Occipital lobe (tissue), 2 donors: ENCODE measurements around the gene NDUFS2. TPM values are rescaled to one million over a fixed set of nuclear protein-coding genes. Genes with fewer than 3 reads are reported as not detected.
A peak's percentile ranks its signal among the peaks of the same experiment; 100 is the strongest.
"Not testable (repeated sequence)": the region's sequence is repeated elsewhere in the genome, so short reads cannot be mapped to it uniquely, and the experiment has no call there.

Experiments
- DNase-seq: peaks from one replicate; lab custom pipeline; 2025; lab: John Stamatoyannopoulos, UW
- total RNA-seq: library from RNA; depleted of rRNA; stranded (reverse); fragments of >200 nt; gene quantifications from one replicate; pipeline ENCODE4 v1.2.3, GENCODE V29; 2014

Gene NDUFS2
- total RNA-seq, 1 donor from 2014 or later, result 85.2 TPM

DNA sequence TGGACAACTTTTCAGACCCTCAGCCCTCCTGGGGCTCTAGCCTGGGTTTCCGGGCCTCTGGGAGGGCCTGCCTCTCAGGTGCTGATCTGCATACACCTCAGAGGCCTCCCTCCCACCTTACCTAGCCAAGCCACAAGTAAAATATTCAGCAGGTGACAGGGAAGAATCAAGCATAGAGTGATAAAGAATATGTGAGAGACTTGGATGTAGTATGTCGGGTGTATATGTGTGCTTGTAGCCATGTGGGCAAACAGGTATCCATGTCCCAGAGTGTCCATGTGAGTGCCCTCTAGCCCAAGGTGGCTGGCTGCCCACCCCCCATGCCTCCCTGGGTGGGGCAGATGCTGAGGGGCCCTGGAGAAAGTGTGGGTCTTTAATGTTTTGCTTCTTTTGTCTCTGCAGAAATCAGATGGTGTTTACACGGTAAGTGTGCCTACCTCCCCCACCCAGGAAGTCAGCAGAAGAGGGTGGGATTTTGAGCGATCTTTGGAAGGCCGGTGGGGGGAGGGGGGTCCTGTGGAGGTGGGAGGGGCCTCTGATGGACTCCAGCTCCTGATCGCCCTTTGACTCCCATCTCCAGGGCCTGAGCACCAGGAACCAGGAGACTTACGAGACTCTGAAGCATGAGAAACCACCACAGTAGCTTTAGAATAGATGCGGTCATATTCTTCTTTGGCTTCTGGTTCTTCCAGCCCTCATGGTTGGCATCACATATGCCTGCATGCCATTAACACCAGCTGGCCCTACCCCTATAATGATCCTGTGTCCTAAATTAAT is 16.3 kb downstream of the NDUFS2 start:
- DNase-seq, result no peak

DNA sequence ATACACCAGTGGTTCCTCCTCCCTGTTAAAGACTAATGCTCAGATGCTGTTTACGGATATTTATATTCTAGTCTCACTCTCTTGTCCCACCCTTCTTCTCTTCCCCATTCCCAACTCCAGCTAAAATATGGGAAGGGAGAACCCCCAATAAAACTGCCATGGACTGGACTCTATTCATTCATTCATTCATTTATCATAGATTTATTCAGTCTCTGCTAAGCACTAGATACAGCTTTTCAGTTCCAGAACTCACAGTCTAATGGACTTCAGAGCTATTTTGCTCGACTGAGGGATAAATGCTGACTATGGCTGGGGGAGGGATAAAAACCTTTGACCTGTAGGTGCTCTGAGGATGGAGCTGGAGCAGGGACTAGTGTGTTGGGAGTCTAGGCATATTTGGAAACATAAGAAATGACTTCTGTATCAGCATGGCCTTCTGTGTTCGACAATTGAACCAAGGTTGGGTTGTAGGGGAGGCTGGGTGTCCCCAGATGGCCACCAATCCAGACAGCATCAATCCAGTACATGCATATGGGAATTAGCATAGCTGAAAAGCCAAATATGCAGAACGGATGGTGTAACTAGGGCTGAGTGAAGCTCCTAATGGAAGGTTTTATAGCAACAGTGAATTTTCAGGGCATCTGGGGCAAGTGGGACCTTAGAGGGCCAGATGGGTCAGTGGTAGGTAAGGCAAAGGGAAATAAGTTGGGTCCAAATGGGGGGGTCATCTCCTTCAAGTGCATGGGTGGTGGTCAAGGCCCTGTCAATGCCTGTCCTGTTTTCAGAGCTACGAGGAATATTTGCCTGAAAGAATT is 17.1 kb downstream of the NDUFS2 start:
- no peak for DNase-seq

DNA sequence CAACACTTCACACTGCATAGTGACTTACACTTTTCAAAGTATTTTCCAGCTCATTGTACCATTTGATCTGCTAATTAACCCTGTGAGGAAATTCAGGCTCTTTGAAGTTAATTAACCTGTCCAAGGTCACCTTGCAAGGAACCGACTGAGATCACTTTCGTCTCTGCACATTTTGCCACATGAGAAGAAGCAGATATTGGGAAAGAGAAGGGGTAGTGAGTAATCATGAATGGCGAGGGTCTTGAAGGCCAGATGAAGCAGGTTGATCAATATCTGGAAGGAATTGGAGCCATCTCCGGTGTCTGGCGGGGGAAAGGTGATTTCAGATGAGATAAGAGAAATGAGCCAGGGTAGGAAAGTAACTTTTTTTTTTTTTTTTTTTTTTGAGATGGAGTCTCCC is 17.8 kb downstream of the NDUFS2 start:
- DNase-seq, result no peak

DNA sequence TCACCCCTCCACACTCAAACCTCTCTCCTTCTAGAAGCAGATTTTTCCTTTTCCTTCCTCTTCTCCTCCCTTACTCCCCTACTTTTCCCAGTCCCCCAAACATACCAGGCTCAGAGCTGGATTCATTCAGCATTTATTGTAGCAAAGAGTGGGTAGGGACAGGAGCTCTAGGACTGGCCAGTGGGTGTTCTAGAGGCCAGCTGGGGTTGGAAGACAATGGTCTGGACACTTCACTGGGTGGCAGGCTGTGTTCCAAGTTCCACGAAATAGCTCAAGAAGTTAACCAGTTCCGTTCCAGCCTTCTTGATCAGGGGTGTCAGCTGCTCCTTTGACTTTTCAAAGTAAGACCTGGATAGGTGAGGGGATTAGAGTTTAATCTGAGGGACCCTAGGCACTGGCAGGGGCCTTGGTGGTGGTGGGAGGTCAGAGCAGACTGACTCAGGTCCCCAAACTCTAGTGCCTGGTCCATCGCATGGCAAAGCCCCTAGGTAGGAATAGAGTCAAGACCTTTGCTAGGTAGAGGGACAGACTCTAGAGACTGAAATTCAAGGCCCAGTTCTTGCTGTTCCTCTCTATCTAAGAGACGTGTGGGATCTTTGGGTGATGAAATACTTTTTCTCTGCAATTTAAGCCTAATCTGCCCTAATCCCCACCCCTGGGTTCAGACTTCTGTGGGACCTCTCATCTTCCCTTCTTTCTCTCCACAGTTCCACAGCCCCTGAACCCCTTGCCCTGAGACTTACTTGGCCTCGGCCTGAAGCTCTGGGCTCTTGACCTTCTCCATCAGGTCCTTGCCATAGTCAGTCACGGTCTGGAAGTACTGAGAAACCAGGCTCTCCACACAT is 20.2 kb downstream of the NDUFS2 start:
- no peak for DNase-seq

DNA sequence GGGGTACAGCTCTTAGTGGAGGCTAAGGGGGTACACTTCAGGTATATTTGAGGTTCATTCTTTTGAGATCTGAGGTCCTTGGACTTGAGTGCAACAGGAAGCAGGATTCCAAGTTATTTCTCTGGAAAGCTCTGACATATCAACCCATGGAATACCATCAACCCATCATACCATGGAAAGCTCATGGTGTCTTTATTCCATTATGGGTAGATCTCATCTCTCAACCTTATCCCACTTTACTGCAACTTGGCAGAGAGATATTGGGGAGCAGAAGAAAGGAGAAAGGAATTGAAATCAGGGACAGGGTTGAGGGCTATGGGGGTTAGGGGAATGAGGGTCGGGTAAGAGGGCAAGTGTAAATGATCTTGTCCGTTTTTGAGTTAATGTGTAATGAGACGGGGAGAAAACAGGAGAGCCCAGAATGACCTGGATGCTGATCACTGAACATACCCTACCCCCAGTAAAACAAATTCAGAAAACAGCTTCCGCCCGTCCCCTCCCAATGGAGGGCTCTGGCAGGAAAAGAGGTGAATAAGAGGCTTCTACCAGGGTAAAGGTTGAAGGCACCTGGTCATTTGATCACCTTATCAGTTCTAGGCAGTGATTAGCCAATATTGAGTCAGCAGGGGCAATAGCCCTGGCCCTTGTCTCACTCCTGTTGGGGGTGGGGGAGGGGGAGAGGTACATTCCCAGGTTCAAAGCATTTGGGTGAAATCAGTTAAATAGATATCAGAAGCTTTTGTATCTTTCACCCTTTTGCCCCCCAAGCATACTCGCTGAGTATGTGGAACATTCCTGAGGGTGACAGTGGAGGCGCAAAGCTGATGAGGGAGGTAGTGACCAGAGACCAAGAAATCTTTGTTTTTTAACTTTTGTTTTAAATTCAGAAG is 21.9 kb downstream of the NDUFS2 start:
- no peak for DNase-seq

DNA sequence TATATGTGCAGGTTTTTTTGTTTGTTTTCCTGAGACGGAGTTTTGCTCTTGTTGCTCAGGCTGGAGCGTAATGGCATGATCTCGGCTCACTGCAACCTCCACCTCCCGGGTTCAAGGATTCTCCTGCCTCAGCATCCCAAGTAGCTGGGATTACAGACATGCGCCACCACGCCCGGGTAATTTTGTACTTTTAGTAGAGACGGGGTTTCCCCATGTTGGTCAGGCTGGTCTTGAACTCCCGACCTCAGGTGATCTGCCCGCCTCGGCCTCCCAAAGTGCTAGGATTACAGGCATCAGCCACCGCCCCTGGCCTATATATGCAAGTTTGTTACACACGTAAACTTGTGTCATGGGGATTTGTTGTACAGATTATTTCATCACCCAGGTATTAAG is 22.5 kb downstream of the NDUFS2 start:
- DNase-seq, result not testable (repeated sequence)

DNA sequence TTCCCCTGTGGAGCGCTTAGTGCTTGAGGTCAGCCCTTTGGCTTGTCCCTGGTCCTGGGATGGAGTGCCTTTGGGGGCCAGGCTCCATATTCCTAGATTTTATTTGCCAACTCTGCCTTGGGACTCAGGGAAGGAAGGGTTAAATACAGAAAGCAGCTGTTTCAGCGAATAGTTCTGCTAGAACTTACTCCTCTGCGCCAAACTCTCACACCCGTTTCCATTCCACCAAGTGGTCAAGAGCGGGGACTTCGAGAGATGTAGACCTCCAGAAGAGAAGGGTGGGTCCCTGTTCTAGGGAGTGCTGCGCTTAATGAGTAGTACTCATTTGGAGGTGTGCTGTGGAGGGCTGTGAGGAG is 23.0 kb downstream of the NDUFS2 start:
- no peak for DNase-seq

DNA sequence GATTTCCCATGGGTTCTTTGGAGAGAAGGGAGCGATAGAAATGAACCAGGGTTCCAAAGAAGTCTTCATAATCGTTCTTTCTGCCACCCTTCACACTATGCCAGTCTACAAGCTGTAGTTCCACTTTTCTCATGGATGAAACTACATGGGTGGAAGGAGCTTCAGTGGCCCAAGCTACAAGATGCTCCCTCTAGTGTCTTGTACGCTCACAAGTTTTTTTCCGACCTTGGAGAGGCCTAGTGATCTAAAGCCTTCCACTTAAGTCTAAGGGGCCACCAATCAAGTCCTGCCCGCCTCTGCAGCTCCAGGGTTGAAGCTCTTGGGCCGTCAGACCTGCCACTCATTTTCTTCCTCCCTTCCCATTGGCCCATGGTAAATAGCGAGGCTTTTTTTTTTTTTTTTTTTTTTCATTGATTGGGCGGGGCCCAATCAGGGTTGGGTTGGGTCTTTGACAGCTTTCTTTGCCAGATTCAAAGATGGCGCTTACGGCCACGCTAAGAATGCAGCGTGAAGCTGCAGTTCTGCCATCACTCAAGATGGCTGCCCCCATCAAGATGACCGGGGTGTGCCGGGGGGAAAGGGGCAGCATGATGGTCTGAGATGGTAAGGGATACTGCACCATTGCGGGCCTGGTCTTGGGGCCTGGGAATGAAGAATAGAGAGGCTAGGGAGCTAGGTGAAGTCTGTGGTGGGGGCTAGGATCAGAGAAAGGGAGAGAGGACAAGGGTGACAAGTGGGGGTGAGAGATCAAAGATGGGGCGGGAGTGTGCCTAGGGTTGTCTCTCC is 23.6 kb downstream of the NDUFS2 start, which contains the start of gene TOMM40L:
TOMM40L (plus strand) TSS at position 527 of the 786 bp plus-strand sequence. CDS start 430 bp downstream, outside the sequence.
- DNase-seq, result peak; percentile 95

DNA sequence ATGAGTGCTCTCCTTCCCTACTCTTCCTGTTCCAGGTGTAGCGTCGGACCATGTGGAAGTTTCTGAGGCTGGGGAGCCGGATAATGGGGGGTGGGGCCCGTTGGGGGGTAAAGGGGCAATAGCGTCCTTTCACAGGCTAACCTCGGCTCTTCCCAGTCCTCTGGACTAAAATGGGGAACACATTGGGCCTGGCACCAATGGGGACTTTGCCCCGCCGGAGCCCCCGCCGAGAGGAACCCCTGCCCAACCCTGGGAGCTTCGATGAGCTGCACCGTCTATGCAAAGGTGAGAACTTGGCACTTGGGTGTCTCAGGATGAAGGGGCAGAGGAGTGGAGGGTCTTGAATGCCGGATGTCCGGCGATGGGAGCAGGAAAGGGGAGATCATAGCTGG is 24.1 kb downstream of the NDUFS2 start:
- DNase-seq, result no peak

DNA sequence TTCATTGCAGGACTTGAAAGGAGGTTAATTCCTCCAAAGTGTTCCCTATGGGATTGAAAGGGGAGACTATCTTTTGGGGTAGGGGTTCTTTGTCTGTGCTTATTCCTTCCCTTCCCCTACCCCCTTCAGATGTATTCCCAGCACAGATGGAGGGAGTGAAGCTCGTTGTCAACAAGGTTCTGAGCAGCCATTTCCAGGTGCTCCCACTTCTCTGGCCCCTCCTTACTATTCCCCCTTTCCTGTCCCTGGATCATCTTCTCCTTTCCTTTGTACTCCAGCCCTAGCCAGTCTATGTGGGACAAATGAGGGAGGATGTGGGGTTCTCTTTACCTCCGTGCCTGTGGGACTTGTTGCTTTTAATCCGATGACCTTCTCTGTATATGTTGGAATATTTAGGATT is 24.6 kb downstream of the NDUFS2 start:
- no peak for DNase-seq

DNA sequence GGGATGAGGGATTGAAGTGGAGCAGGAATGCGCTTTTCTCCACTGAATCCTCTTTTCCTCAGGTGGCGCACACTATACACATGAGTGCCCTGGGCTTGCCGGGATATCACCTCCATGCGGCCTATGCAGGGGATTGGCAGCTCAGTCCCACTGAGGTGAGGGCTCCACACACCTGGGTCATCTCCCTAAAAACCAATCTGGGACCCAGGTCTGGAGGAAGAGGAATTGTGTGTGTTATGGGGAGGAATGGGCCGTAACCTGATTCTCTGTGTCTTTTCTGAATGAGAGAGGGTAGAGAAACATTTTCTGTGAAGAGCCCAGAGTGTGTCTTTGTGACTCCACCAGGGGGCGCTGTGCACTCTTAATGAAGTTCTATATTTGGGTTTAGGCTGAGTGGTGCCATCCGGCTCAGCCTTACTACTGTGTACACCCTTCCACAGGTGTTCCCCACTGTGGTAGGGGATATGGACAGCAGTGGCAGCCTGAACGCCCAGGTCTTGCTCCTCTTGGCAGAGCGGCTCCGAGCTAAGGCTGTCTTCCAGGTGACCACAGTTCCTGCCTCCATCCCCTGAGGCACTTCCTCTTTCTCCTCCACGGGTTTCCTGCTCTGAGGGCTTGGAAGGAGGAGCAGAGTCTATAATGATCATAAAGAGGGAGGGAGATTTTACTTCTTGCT is 25.2 kb downstream of the NDUFS2 start:
- DNase-seq, result peak; percentile 65

DNA sequence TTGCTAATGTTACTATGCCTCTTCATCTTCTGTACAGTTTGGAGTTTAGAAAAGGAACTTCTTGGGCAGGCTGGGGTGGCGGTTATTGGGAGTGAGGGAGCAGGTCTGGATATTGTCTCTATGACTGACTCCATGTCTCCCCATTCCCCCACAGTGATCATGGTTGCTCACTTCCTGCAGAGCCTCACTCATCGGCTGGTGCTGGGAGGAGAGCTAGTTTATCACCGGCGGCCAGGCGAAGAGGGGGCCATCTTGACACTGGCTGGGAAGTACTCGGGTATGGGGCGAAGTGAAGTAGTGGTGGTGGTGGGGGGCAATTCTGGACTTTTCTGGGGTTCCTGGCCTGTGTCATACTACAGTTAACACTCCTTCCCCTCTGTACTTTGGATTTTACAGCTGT is 25.9 kb downstream of the NDUFS2 start:
- DNase-seq, result no peak

DNA sequence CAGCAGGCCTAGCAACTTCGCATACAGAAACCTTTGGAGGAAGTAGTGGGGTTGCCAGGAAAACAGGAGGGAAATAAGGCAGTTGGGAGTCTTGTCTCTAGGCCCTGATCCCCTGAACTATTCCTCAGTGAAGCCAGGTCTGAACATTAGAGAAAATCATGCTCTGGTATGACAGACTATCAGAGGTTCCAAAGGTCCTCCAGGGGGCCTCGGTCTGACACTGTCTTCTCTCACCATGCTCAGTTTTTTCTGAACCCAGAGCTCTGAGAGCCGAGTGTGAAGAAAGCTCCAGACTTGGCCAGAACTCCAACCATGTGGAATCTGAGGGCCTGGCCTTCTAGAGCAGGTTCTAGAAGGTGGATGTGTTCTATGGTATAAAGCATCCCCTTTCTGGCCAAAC is 27.7 kb downstream of the NDUFS2 start:
- DNase-seq, result no peak

DNA sequence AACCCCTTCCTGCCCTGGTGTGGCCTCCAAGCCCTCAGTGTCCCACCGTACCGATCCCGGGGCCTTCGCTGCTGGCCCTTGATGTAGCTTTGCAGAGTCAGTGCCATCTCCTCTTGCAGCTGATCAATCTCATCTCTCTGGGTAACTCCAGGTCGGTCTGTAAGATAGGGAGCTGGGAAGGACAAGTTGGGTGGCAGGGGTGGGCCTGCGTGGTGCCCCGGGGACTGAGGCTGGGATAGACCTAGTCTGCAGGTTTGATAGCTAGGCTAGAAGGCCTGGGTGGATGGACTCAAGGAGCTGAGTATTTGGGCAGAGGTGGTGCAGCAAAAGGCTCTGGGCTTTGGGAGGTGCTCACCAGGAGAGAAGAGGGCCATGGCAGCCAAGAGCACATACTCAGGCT is 28.6 kb downstream of the NDUFS2 start:
- DNase-seq, result no peak

DNA sequence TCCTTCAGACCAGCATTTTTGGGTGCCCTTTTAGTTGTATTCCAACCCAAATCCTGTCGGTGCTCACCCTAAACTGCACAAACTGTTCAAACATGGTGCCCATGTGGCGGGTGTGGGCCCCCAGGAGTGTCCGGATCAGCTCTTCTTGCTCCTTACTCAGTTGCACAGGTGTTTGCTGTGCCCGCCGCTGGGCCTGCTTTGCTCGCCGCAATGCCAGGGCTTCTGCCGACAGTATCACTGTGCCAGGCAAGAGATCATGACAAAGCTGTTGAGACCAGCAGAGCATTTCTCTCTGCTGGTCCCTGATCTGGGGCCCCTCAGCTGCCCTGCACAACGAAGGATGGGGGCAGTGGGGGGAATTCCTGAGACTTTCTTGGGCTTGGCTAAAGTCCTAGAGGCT is 30.9 kb downstream of the NDUFS2 start:
- no peak for DNase-seq

DNA sequence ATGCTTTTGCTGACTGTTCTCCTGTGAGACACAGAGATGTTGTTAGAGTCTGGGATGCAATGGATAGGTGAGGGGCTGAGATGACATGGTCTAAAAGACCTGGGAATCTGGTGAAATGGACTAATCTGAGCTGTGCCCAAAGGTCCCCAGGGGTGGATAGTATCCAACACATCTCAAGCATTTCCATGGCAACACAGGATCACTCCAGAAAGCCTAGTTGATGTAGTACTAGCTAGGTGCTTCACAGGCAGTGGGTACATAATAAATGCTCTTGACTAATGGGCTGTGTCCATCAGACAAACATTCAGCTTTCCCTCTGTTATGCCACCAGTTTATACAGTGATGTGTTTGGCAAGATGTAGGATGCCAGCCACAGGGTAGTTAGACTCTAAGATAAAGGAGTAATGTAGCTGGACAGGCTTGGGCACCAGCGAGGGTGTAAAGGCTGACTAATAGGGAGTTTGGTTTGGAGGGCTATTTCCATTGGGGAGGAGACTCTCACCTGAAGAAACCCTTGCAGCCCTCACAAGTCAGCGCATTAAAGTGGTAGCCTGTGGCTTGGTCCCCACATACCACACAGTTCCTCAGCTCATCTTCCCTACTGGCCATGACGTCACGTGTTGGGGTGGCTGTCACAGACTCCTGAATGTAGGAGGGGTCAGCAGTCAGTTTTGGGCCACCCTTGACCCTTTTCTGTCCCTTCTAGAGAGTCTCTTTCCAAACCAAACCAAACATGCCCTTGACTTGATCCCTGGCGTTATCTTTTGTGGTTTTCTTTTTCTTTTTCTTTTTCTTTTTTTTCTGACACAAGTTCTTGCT is 34.0 kb downstream of the NDUFS2 start:
- DNase-seq, result no peak

DNA sequence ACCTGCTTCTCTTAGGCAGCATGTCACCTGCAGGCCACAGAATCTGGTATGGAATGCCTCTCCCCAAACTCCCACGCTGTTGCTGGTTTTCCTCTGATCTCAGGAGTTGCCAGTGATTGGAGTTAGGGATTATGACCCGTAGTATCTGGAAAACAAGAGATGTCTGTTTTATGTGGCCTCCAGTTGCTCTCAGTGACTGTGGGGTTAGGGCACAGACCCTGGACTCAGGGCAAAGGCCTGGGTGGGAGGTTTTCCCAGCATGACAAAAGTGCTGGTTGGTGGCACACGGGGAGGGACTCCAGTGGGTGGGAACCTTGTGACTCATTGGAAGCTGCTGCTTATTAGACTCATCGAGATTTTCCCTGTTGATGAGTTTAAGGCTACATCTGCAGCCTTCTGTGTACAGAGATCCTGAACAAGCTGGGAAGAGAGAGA is 35.9 kb downstream of the NDUFS2 start, which contains the start of gene NR1I3:
NR1I3 (minus strand) TSS at position 165 of the 435 bp plus-strand sequence. CDS start 1,638 bp downstream, outside the sequence.
- DNase-seq, result no peak

DNA sequence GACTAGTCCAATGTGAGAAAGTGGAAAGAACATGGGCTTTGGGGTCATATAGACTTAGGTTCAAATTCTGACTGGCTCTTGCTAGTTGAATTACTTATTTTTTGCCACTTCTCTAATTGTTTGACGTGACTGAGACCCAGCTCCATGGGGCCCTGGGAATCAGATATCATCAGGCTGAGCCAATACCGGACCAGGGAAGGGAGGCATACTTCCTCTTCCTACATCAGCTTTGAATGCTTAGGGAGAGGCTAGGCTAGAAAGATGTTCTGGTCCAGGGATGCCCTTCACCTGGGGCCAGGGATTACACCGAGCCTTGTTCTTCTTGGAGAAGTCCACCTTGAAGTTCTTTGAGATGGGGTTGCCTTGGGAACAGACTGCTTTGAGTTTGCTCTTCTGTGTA is 39.5 kb downstream of the NDUFS2 start:
- no peak for DNase-seq
